ENCODE data around the gene MS4A6E.

DNA sequence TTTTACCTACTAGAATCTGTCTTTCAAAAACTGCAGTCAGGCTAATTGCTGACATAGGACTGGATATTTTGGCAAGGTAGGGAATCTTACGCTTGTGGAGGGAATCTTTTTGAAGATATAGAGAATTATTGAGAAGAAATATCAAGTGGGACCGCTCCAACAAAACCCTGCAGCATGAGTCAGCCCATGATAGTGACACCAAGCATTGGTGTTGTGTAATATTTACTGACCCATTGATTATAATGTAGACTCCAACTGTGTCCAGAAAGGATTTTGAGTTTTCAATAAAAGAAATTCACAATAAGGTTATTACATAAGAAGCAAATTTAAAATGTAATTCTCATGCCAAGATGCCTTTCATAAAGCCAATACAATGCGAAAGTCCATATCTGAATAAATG lies 25.9 kb upstream of the MS4A6E start:
- TF ChIP-seq, protein P1, sequence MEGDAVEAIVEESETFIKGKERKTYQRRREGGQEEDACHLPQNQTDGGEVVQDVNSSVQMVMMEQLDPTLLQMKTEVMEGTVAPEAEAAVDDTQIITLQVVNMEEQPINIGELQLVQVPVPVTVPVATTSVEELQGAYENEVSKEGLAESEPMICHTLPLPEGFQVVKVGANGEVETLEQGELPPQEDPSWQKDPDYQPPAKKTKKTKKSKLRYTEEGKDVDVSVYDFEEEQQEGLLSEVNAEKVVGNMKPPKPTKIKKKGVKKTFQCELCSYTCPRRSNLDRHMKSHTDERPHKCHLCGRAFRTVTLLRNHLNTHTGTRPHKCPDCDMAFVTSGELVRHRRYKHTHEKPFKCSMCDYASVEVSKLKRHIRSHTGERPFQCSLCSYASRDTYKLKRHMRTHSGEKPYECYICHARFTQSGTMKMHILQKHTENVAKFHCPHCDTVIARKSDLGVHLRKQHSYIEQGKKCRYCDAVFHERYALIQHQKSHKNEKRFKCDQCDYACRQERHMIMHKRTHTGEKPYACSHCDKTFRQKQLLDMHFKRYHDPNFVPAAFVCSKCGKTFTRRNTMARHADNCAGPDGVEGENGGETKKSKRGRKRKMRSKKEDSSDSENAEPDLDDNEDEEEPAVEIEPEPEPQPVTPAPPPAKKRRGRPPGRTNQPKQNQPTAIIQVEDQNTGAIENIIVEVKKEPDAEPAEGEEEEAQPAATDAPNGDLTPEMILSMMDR (IDR thresholded peaks at IDR 0.05) = no peak
- TF ChIP-seq EZH2 (IDR thresholded peaks at IDR 0.05; ENCODE audit: borderline replicate concordance, insufficient read depth, low read depth, low read length, poor library complexity, severe bottlenecking) = no peak

Measured in B cell (primary cell).